Measurements from ENCODE around the gene ZMIZ1.

The ZMIZ1 gene

GRCh38 chr10:79097021-79097872, 28.5 kb downstream of the ZMIZ1 start:
- DNase-seq: no peak

GRCh38 chr10:79098061-79098460, 29.3 kb downstream of the ZMIZ1 start:
- DNase-seq: no peak

- no peak for DNase-seq
Measured at GRCh38 chr10:79098596-79099015, 29.8 kb downstream of the ZMIZ1 start.

GRCh38 chr10:79099898-79100448, 31.2 kb downstream of the ZMIZ1 start:
- DNase-seq: no peak

GRCh38 chr10:79100771-79101170, 32.0 kb downstream of the ZMIZ1 start:
- DNase-seq: no peak

- DNase-seq: peak in 29 of 56 donors; percentile 11 to 77 (median 47)
Measured at GRCh38 chr10:79101560-79102497, 33.1 kb downstream of the ZMIZ1 start.

- DNase-seq: peak in 1 of 56 donors; percentile 51
Measured at GRCh38 chr10:79102498-79102874, 33.7 kb downstream of the ZMIZ1 start.

- no peak for DNase-seq
Measured at GRCh38 chr10:79103129-79103528, 34.4 kb downstream of the ZMIZ1 start.

GRCh38 chr10:79103585-79103984, 34.8 kb downstream of the ZMIZ1 start:
- peak in 1 of 56 donors; percentile 41 for DNase-seq

GRCh38 chr10:79105150-79105739, 36.5 kb downstream of the ZMIZ1 start:
- no peak for DNase-seq

- no peak for DNase-seq
Measured at GRCh38 chr10:79105818-79106217, 37.1 kb downstream of the ZMIZ1 start.

- DNase-seq: no peak
Measured at GRCh38 chr10:79106256-79107050, 37.7 kb downstream of the ZMIZ1 start.

GRCh38 chr10:79107736-79108264, 39.0 kb downstream of the ZMIZ1 start:
- no peak for DNase-seq

- no peak for DNase-seq
Measured at GRCh38 chr10:79108728-79109127, 40.0 kb downstream of the ZMIZ1 start.

- DNase-seq: no peak
Measured at GRCh38 chr10:79111427-79111826, 42.7 kb downstream of the ZMIZ1 start.

GRCh38 chr10:79111846-79112614, 43.3 kb downstream of the ZMIZ1 start:
- DNase-seq: no peak

GRCh38 chr10:79112881-79113431, 44.2 kb downstream of the ZMIZ1 start:
- DNase-seq: peak in 3 of 56 donors; percentile 14 to 46 (median 24)

- no peak for DNase-seq
Measured at GRCh38 chr10:79113827-79114226, 45.1 kb downstream of the ZMIZ1 start.

- DNase-seq: no peak
Measured at GRCh38 chr10:79115302-79115701, 46.5 kb downstream of the ZMIZ1 start.
